GM18873 (cell line): ENCODE data around the gene CD7.

Source experiments
- ATAC-seq: cut with Tn5 transposase; IDR thresholded peaks from one replicate; pipeline ENCODE4 v1.9.1; 2021; ENCODE audit warnings: mild to moderate bottlenecking, moderate library complexity, moderate number of reproducible peaks; ENCODE audit not compliant: unreplicated experiment, low FRiP score

The CD7 gene

GRCh38 chr17:82329683-82330321 lies 12.4 kb upstream of the CD7 start:
- no peak for ATAC-seq

GRCh38 chr17:82328994-82329507 lies 11.6 kb upstream of the CD7 start:
- no peak for ATAC-seq

- ATAC-seq, result no peak
These were observed 11.0 kb upstream of the CD7 start for GRCh38 chr17:82328141-82328993.

GRCh38 chr17:82327757-82328140 lies 10.3 kb upstream of the CD7 start:
- ATAC-seq, result no peak

GRCh38 chr17:82327289-82327688 lies 9.9 kb upstream of the CD7 start:
- no peak for ATAC-seq

DNA sequence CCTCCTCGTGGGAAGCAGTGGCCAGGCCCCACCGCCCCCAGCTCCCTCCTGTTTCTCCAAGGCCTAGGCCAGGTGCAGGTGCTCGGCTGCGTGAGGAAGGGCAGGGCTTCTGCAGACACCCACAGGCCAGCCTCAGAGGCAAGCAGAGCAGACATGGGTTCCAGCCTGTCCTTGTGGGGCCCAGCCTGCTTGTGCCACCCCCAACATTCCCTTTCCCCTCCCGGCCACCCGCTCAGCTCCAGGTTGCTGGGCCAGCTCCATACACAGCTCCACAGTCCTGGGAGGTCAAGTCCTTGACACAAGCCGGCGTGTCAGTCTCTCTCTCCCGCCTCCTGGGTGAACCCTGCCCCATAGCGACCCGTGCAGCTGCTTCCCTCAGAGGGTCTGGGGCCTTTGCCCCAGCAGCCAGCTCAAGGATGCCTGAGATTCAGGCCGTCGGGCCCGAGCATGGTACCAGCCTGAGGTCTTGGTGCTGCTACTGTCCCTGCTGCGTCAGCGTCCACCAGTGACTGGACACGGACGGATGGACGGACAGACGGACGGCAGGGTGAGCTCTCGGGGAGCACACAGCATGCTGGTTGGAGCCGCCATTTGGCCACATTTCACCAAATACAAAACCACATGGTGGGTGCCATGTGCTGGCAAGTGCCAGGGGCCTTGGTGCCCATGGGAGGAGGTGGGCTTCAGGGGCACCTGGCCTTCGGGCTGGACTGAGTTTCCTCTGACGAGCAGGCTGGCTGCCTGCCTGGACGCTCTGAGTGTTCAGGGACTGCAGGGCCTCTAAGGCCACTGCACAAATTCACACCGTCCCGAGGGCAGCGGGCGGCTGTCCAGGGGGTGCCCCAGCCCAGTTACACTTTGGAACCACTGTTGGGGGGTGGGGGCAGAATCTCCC lies 8.1 kb upstream of the CD7 start:
- ATAC-seq, result no peak

DNA sequence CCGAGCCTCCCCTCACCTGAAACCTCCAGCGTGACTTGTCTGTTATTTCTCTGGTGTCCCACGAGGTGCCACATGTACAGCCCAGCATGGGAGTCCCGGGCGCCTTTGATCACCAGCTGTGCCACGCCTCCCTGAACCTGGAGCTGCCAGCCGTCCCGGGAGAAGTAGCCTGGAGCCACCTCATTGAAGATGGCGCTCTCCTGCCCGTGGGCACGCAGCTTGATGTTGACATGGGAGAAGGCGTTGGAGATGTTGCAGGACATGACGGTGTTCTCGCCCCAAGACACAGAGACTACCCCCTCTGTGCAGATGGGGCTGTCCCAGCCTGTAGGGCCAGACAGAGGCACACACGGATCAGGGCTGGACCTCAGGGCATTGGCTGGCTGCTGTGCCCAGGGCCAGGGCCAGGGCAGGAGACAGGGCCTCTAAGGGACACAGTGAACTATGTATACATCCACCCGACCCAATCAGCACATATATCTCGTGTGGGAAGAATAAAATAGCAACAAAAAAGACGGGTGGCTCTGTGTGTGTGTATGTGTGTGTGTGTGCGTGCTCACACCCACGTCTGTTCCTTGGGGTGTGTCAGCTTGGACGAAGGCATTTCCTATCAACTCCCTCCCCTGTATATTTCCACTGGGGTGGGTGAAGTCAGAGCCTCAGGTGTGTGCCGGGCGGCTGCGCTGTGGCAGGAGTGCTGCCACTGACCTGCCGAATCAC lies 7.3 kb upstream of the CD7 start:
- no peak for ATAC-seq

- ATAC-seq, result no peak
These were observed 6.3 kb upstream of the CD7 start for GRCh38 chr17:82323514-82324234.

DNA sequence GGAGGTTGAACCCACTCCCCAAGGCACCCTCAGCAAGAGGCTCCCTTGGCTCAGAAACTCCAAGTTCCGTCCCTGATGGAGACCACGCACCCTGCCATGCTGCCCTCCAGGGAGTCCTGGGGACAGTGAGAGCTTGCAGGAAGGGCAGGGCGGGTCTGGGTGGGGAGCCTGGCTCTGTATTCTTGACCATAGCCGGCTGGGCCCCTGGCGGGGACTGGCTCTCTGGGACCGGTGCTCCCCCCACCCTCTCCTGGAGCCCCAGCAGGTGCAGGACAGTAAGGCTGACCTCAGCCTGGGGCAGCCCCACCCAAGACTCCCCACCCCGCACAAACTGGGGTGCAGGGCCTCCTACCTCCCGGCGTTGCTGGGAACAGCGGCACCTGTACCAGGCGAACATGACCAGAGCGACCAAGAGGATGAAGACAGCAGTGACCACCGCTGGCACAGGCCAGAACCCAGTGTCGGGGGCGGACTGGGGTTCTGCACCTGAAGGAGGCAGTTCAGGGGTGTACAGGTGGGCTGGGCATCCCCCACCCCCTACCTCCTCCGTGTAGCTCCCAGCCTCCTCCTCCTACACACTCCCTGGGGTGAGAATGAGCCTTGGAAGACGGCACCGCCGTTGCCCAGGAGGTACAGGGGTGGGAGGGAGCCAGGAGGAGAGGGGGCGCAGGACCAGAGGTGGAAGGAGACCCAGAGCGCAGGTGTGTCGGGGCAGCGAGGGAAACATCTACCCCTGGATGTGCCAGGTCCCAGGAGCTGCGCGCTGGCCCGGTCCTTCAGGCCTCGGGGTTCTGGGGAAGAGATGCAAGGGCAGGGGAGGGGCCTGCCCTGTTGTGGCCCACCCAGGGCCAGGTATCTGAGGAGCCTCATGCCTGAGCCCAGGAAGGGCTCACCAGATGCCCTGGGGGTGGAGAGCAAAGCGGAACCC lies 5.4 kb upstream of the CD7 start:
- ATAC-seq, result no peak

DNA sequence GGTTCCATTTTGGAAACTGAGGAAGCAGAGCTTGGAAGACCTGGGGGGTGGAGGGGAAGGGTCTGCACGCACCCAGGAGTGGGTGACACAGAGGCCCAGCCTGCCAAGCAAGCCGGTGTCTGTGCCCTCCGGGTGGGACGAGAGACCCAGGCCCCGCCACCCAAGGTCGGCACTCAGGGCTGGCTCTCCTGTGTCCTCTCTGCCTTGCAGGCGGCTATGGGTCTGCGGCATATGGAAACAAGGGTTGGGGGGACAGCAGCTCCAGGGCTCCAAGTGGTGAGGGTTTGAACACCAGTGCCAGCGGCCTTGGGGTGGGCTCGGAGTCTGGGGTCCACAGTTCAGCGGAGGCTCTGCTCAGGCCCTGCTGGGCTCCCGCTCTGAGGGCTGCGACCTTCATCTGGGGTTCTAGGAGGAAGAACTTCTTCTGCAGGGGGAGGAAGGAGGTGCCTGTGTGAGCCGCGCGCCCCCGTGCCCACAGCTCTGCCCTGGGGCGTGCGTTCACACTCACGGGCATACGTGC lies 4.6 kb upstream of the CD7 start:
- ATAC-seq, result no peak

GRCh38 chr17:82320956-82321927 lies 3.8 kb upstream of the CD7 start:
- ATAC-seq, result no peak

DNA sequence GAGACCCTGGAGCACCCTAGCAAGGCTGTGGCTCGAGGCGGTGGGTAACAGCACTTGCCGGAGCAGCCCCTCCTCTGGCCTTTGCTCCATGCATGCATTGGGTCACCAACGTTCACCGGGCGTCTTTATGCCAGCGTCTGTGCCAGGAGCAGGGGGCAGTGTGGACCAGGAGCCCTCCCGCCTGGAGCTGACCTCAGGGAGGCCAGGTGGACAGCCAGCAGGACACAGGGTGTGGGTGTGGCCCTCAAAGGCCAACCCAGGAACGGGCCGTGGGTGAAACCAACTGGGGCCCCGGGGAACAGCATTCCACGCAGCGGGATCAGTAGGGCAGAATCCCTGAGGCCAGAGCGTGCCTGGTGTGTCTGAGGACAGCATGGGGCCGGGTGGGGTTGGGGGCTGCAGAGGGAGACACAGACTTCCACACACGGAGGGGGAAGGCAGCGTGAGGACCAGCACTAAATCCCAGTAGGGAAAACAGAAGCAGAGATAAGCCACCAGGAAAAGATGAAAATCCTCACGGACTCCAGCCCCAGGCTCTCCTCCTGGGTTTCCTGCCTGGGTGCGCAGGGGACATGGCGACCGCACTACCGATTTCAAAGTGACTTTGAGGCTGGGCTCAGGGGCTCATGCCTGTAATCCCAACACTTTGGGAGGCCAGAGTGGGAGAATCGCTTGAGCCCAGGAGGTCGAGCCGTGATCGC lies 2.9 kb upstream of the CD7 start:
- no peak for ATAC-seq

DNA sequence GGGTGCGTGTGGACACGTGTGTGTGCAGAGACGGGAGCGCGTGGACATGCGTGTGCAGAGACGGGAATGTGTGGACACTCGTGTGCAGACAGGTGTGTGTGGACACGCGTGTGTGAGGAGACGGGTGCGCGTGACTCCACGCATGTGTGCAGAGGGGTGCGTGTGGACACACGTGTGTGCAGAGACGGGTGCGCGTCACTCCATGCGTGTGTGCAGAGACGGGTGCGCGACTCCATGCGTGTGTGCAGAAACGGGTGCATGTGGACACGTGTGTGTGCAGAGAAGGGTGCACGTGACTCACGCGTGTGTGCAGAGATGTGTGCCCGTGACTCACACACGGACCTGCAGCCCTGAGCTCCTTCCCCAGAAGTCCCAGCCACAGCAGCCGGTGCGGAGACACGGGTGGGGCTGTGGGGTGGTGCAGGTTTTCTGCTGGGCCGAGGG lies 2.2 kb upstream of the CD7 start:
- ATAC-seq, result no peak

GRCh38 chr17:82318772-82319606 lies 1.6 kb upstream of the CD7 start:
- no peak for ATAC-seq

GRCh38 chr17:82318169-82318498 lies 726 bp upstream of the CD7 start:
- ATAC-seq, result no peak
